DND-41 (cell line): ENCODE data around the gene DYNLRB1.

Source experiments
- EZH2 ChIP-seq: IDR thresholded peaks from 3 replicates; pipeline ENCODE4 v1.6.1; 2012; ENCODE audit warnings: borderline replicate concordance, low read depth, mild to moderate bottlenecking, moderate library complexity, low read length, inconsistent platforms; ENCODE audit not compliant: severe bottlenecking
- TF ChIP-seq, protein P1 (sequence below): IDR thresholded peaks from 2 replicates; pipeline ENCODE4 v1.5.1; 2012; ENCODE audit warnings: borderline replicate concordance, low read length, moderate library complexity, mild to moderate bottlenecking; ENCODE audit not compliant: poor library complexity, severe bottlenecking; ENCODE audit errors: extremely low read depth

DNA sequence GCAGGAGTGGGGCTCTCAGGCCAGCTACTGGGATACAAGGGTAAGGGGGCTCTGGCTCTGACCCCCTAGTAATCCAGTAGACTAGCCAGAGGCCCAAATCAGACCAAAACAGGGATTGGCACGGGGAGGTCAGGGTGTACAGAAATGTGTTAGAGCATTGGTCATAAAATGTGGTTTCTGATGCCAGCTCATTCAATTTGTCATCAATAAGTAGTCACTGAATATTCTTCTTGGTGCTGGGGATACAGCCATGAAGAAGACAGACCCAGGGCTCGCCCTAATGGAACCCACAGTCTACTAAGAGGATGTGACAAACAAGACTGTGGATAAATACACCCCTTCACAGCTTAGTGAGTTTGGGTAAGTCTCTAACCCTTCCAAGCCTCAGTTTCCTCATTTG lies 53.4 kb downstream of the DYNLRB1 start:
- TF ChIP-seq, protein P1, sequence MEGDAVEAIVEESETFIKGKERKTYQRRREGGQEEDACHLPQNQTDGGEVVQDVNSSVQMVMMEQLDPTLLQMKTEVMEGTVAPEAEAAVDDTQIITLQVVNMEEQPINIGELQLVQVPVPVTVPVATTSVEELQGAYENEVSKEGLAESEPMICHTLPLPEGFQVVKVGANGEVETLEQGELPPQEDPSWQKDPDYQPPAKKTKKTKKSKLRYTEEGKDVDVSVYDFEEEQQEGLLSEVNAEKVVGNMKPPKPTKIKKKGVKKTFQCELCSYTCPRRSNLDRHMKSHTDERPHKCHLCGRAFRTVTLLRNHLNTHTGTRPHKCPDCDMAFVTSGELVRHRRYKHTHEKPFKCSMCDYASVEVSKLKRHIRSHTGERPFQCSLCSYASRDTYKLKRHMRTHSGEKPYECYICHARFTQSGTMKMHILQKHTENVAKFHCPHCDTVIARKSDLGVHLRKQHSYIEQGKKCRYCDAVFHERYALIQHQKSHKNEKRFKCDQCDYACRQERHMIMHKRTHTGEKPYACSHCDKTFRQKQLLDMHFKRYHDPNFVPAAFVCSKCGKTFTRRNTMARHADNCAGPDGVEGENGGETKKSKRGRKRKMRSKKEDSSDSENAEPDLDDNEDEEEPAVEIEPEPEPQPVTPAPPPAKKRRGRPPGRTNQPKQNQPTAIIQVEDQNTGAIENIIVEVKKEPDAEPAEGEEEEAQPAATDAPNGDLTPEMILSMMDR = no peak
- no peak for TF ChIP-seq EZH2
